K562 (cell line): ENCODE data around the gene FADD. TPM values are rescaled to one million over a fixed set of nuclear protein-coding genes. Genes with fewer than 3 reads are reported as not detected.

Experiments
- ATAC-seq: fragments of 200-7000 bp; cut with Tn5 transposase; 3 replicates; pipeline ENCODE4 v1.9.1; 2020; ENCODE audit warnings: moderate library complexity
- BruUV-seq: library from RNA; stranded (reverse); fragments of 400-500 nt; replicated peaks from 2 replicates; lab custom pipeline; 2021; lab: Mats Ljungman, UMichigan
- CTCF ChIA-PET: fragments of 300-600 bp; formaldehyde crosslinking; extraction: SDS; loops from one replicate; lab custom pipeline; 2021; ENCODE audit warnings: low intra/inter-chr PET ratio; lab: Yijun Ruan, JAX
- POLR2A ChIA-PET: fragments of 300-600, 350-650 bp; sonication (Branson Sonifier 250); formaldehyde crosslinking; extraction: SDS; loops from one replicate; lab custom pipeline; 2021; ENCODE audit warnings: antibody characterized with exemption, inconsistent platforms; lab: Yijun Ruan, JAX
- DNase-seq, 4 experiments: peaks; one replicate each; pipeline versions ENCODE4 v3.0.0 to v3.0.0-alpha.2; 2011 to 2018; ENCODE audit warnings: low spot score in 3 of 4, mixed read lengths in 3 of 4; ENCODE audit errors: extremely low read depth in 1 of 4
- FAIRE-seq: peaks from 2 replicates; lab custom pipeline; 2011; peaks lifted over from hg19 to GRCh38; lab: Jason Lieb, UNC
- H2AFZ ChIP-seq: 2 replicates; pipeline ENCODE4 v1.6.0; 2011; ENCODE audit warnings: low read depth, low read length, control low read depth, inconsistent platforms
- H3K27ac ChIP-seq: fragments of 200-600 bp; 3 replicates; pipeline ENCODE4 v1.8.0; 2011; ENCODE audit warnings: low read depth, mild to moderate bottlenecking, control low read depth, inconsistent platforms, low read length, moderate library complexity, mixed read lengths; ENCODE audit errors: extremely low read depth
- H3K27me3 ChIP-seq, 2 experiments: fragments of 300-600 bp in 1 of 2; 2 replicates in 1 of 2; 3 replicates in 1 of 2; pipeline versions ENCODE4 v1.6.0 to v1.8.0; 2011; ENCODE audit warnings: inconsistent platforms in 2 of 2, low read length in 2 of 2, mild to moderate bottlenecking in 1 of 2, mixed read lengths in 1 of 2, moderate library complexity in 1 of 2; ENCODE audit not compliant: control insufficient read depth in 2 of 2, insufficient read depth in 2 of 2
- H3K36me3 ChIP-seq: fragments of 300-600 bp; 3 replicates; pipeline ENCODE4 v1.8.0; 2011; ENCODE audit warnings: mild to moderate bottlenecking, low read length, inconsistent platforms; ENCODE audit not compliant: control insufficient read depth, insufficient read depth
- H3K4me1 ChIP-seq, 2 experiments: fragments of 200-600 bp in 1 of 2; replicated peaks in 1 of 2; 2 replicates in 1 of 2; 3 replicates in 1 of 2; pipeline versions ENCODE4 v1.5.1 to v1.8.0; 2011; ENCODE audit warnings: inconsistent platforms in 2 of 2, low read length in 2 of 2, mild to moderate bottlenecking in 1 of 2, mixed read lengths in 1 of 2, moderate library complexity in 1 of 2; ENCODE audit not compliant: control insufficient read depth in 2 of 2, insufficient read depth in 2 of 2
- H3K4me2 ChIP-seq: 2 replicates; pipeline ENCODE4 v1.6.1; 2011; ENCODE audit warnings: low read length, control low read depth, inconsistent platforms, mixed read lengths; ENCODE audit not compliant: insufficient read depth
- H3K4me3 ChIP-seq: fragments of 200-600 bp; sonication (generic), shearing (Covaris generic); 2 replicates; pipeline ENCODE4 v1.5.1; 2016; ENCODE audit warnings: control low read depth, inconsistent platforms
- H3K79me2 ChIP-seq: fragments of 200-600 bp; 3 replicates; pipeline ENCODE4 v1.8.0; 2011; ENCODE audit warnings: low read length, inconsistent platforms; ENCODE audit not compliant: control insufficient read depth, insufficient read depth
- H3K9ac ChIP-seq, 2 experiments: 2 replicates each; pipeline versions ENCODE4 v1.6.0 to v1.6.1; 2011; ENCODE audit warnings: low read depth in 2 of 2, low read length in 2 of 2, control low read depth in 1 of 2, inconsistent platforms in 1 of 2, mild to moderate bottlenecking in 1 of 2, mixed read lengths in 1 of 2; ENCODE audit not compliant: insufficient read depth in 1 of 2
- H3K9me1 ChIP-seq: one replicate; pipeline ENCODE4 v1.6.0; 2011; ENCODE audit warnings: inconsistent platforms, mild to moderate bottlenecking, low read length, moderate library complexity; ENCODE audit not compliant: control insufficient read depth, insufficient read depth
- H3K9me3 ChIP-seq: replicated peaks from 2 replicates; pipeline ENCODE4 v1.5.1; 2011; ENCODE audit warnings: low read depth, low read length, inconsistent platforms; ENCODE audit not compliant: control insufficient read depth, insufficient read depth
- H4K20me1 ChIP-seq: replicated peaks from 2 replicates; pipeline ENCODE4 v1.6.1; 2011; ENCODE audit warnings: low read length, inconsistent platforms, mixed read lengths; ENCODE audit not compliant: control insufficient read depth, insufficient read depth
- C11orf30 ChIP-seq: fragments of 450-650 bp; IDR thresholded peaks from 2 replicates; pipeline ENCODE4 v1.6.1; 2016; ENCODE audit warnings: low read depth, mild to moderate bottlenecking
- HNRNPH1 ChIP-seq: fragments of 200-400 bp; formaldehyde crosslinking; optimal IDR thresholded peaks from 2 replicates; pipeline ENCODE3; 2017; ENCODE audit warnings: low read depth, mild to moderate bottlenecking, low read length, moderate library complexity
- PHB ChIP-seq: fragments of 250-450 bp; sonication (Bioruptor Pico); IDR thresholded peaks from 2 replicates; pipeline ENCODE4 v1.5.0; 2021
- SIRT6 ChIP-seq: IDR thresholded peaks from one replicate; pipeline ENCODE4 v1.6.1; 2012; ENCODE audit warnings: low read depth, mild to moderate bottlenecking, control low read depth, inconsistent platforms, low read length, moderate library complexity
- TSHZ1 ChIP-seq: fragments of 250-450 bp; sonication (Bioruptor Pico); IDR thresholded peaks from 2 replicates; pipeline ENCODE4 v1.4.0; 2020; ENCODE audit warnings: mild to moderate bottlenecking, moderate library complexity
- U2AF1 ChIP-seq: fragments of 200-400 bp; formaldehyde crosslinking; optimal IDR thresholded peaks from 2 replicates; pipeline ENCODE3; 2017; ENCODE audit warnings: mild to moderate bottlenecking, low read depth, low read length, moderate library complexity
- WGBS: fragments of 100-300 bp; shearing (Covaris generic); methylation state at CpG from one replicate; pipeline ENCODE4 v1.1.6; 2016; ENCODE audit warnings: low coverage, mixed read lengths; ENCODE audit not compliant: insufficient coverage; ENCODE audit errors: missing lambda C conversion rate; 5-methylcytosine and 5-hydroxymethylcytosine counted together
- in situ Hi-C: fragments of 300-500 bp; cut with MboI; formaldehyde crosslinking; loops from 4 replicates; pipeline ENCODE4 v1.15.0; 2018; ENCODE audit warnings: inconsistent platforms, mixed read lengths
- intact Hi-C: fragments of 100-400 bp; cut with micrococcal nuclease; formaldehyde crosslinking; loops from 2 replicates; pipeline ENCODE4 v1.14.2; 2022
- polyA plus RNA-seq, 8 experiments: library from polyadenylated mRNA; depleted of rRNA in 4 of 8; stranded (reverse) in 5 of 8; unstranded in 3 of 8; fragments of >200 nt; fragmentation: Nextera tagmentation in 2 of 8; fragmentation: Illumina TruSeq in 1 of 8; extraction: Ambion mirVana in 2 of 8; extraction: Trizol in 1 of 8; gene quantifications; 2 replicates each; pipeline versions ENCODE4 v1.2.1 to v1.2.3, GENCODE V29; 2011 to 2014; ENCODE audit warnings: inconsistent platforms in 1 of 8, missing spikeins in 1 of 8
- total RNA-seq, 7 experiments: library from RNA; depleted of rRNA in 6 of 7; stranded (reverse); fragments of >200 nt in 6 of 7; fragmentation: Illumina TruSeq in 2 of 7; extraction: Trizol in 2 of 7; gene quantifications; 2 replicates each; pipeline versions ENCODE4 v1.2.1 to v1.2.3, GENCODE V29; 2011 to 2021; ENCODE audit warnings: low replicate concordance in 1 of 7
- TF ChIP-seq, protein P1 (sequence below): sonication (generic); formaldehyde crosslinking; IDR thresholded peaks from 2 replicates; pipeline ENCODE4 v1.8.1; 2023; ENCODE audit warnings: mild to moderate bottlenecking, missing genetic modification reagents, moderate library complexity
- TF ChIP-seq, protein P2 (sequence below): fragments of 250-450 bp; sonication (Bioruptor Pico); IDR thresholded peaks from 2 replicates; pipeline ENCODE4 v1.8.0; 2021; ENCODE audit warnings: mild to moderate bottlenecking, moderate library complexity
- TF ChIP-seq, protein P3 (sequence below): sonication (generic); formaldehyde crosslinking; IDR thresholded peaks from 2 replicates; pipeline ENCODE4 v1.8.0; 2022; ENCODE audit warnings: missing genetic modification reagents, mild to moderate bottlenecking, moderate library complexity, borderline replicate concordance

Gene FADD
- total and polyA plus RNA-seq, 9 of the 15 experiments (the other 6 are each of a cell fraction or from before 2014, with no cell fraction given) = 0.29 to 26.9 (median 20.4) TPM

- TF ChIP-seq PHB (no peak), SIRT6 (no peak), TSHZ1 (CRISPR knock-in tag) (no peak), C11orf30 (no peak), U2AF1 (no peak), HNRNPH1 (no peak)
- TF ChIP-seq, protein P1, sequence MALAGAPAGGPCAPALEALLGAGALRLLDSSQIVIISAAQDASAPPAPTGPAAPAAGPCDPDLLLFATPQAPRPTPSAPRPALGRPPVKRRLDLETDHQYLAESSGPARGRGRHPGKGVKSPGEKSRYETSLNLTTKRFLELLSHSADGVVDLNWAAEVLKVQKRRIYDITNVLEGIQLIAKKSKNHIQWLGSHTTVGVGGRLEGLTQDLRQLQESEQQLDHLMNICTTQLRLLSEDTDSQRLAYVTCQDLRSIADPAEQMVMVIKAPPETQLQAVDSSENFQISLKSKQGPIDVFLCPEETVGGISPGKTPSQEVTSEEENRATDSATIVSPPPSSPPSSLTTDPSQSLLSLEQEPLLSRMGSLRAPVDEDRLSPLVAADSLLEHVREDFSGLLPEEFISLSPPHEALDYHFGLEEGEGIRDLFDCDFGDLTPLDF (CRISPR knock-in tag) = no peak
- TF ChIP-seq, protein P2, sequence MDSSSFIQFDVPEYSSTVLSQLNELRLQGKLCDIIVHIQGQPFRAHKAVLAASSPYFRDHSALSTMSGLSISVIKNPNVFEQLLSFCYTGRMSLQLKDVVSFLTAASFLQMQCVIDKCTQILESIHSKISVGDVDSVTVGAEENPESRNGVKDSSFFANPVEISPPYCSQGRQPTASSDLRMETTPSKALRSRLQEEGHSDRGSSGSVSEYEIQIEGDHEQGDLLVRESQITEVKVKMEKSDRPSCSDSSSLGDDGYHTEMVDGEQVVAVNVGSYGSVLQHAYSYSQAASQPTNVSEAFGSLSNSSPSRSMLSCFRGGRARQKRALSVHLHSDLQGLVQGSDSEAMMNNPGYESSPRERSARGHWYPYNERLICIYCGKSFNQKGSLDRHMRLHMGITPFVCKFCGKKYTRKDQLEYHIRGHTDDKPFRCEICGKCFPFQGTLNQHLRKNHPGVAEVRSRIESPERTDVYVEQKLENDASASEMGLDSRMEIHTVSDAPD = no peak
- TF ChIP-seq, protein P3, sequence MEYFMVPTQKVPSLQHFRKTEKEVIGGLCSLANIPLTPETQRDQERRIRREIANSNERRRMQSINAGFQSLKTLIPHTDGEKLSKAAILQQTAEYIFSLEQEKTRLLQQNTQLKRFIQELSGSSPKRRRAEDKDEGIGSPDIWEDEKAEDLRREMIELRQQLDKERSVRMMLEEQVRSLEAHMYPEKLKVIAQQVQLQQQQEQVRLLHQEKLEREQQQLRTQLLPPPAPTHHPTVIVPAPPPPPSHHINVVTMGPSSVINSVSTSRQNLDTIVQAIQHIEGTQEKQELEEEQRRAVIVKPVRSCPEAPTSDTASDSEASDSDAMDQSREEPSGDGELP = no peak
- TF ChIP-seq, all 486 proteins: peak for 0
- BruUV-seq = no TSS peak
- Histone ChIP-seq H3K27me3 (peaks cover 31 to 74% of the 10 kb centered on the region in 2 experiments; a peak in 4 of 5 replicates), H3K4me1 (peaks cover 0 to 18% of the 10 kb centered on the region in 2 experiments; a peak in 2 of 5 replicates), H3K36me3 (no peaks in the 10 kb centered on the region), H4K20me1 (peaks cover 9% of the 10 kb centered on the region; the same call in 1 of the 2 replicates), H3K9me1 (no peaks in the 10 kb centered on the region), H3K4me2 (no peak overlapping the region), H3K79me2 (no peaks in the 10 kb centered on the region), H3K9me3 (no peaks in the 10 kb centered on the region), H3K9ac (no peak overlapping the region; a peak in 1 of 4 replicates), H2AFZ (no peak overlapping the region), H3K4me3 (no peak overlapping the region), H3K27ac (no peak overlapping the region)
- FAIRE-seq (no peak), DNase-seq (no peak), ATAC-seq (no peak)
- POLR2A ChIA-PET = interaction anchor here (0.6 kb wide), 1 partner anchor 117 kb away, joined by 3 read pairs; no protein-coding TSS in a partner anchor
- intact Hi-C loops = no loop called here
- WGBS = 0% methylated on average over 10 of the region's 11 CpGs
- CTCF ChIA-PET = no interaction called here
- in situ Hi-C loops = loop anchor here (5.0 to 10.0 kb wide), 2 partner anchors 89 to 466 kb away; no protein-coding TSS in a partner anchor
These were observed 22.2 kb upstream of the FADD start for GRCh38 chr11:70180906-70181305.
